Loucy (cell line): ENCODE results near the gene SLC46A2.

Experiments used
- H2AFZ ChIP-seq: fragments of 200-600 bp; sonication (generic); 2 replicates; pipeline ENCODE4 v1.6.0; 2016; ENCODE audit warnings: antibody characterized with exemption, mild to moderate bottlenecking, low read length, moderate library complexity
- H3F3A ChIP-seq: fragments of 200-600 bp; 2 replicates; pipeline ENCODE4 v1.6.0; 2016; ENCODE audit warnings: antibody characterized with exemption, low read depth, mild to moderate bottlenecking
- H3K27me3 ChIP-seq: fragments of 200-600 bp; sonication (generic); 2 replicates; pipeline ENCODE4 v1.6.1; 2014; ENCODE audit warnings: low read length, mild to moderate bottlenecking; ENCODE audit not compliant: insufficient read depth, poor library complexity, severe bottlenecking
- H3K36me3 ChIP-seq: fragments of 200-600 bp; sonication (generic); 2 replicates; pipeline ENCODE4 v1.6.1; 2016; ENCODE audit warnings: low read length; ENCODE audit not compliant: insufficient read depth
- H3K4me1 ChIP-seq: fragments of 200-600 bp; sonication (generic); 2 replicates; pipeline ENCODE4 v1.5.1; 2014; ENCODE audit warnings: low read length, mild to moderate bottlenecking; ENCODE audit not compliant: insufficient read depth, poor library complexity, severe bottlenecking
- H3K4me2 ChIP-seq: fragments of 200-600 bp; sonication (generic); 2 replicates; pipeline ENCODE4 v1.6.0; 2014; ENCODE audit warnings: antibody characterized with exemption, low read length, low read depth, mild to moderate bottlenecking; ENCODE audit not compliant: poor library complexity, severe bottlenecking
- H3K4me3 ChIP-seq: fragments of 200-600 bp; sonication (generic); 2 replicates; pipeline ENCODE4 v1.5.1; 2014; ENCODE audit warnings: low read length, mild to moderate bottlenecking, mixed read lengths; ENCODE audit not compliant: poor library complexity, severe bottlenecking
- H3K79me2 ChIP-seq: fragments of 200-600 bp; sonication (generic); 2 replicates; pipeline ENCODE4 v1.6.1; 2014; ENCODE audit warnings: low read length; ENCODE audit not compliant: insufficient read depth
- H3K9ac ChIP-seq: fragments of 200-600 bp; sonication (generic); 2 replicates; pipeline ENCODE4 v1.6.0; 2014; ENCODE audit warnings: mild to moderate bottlenecking, low read depth, low read length, moderate library complexity; ENCODE audit not compliant: poor library complexity, severe bottlenecking
- H3K9me2 ChIP-seq: fragments of 200-600 bp; sonication (generic); replicated peaks from 2 replicates; pipeline ENCODE4 v1.6.1; 2016; ENCODE audit warnings: low read depth, low read length, mixed read lengths
- H3K9me3 ChIP-seq: fragments of 200-600 bp; sonication (generic); 2 replicates; pipeline ENCODE4 v1.6.1; 2014; ENCODE audit warnings: mild to moderate bottlenecking, antibody characterized with exemption, low read length, low read depth; ENCODE audit not compliant: insufficient read depth
- H4K20me1 ChIP-seq: fragments of 200-600 bp; sonication (generic); 2 replicates; pipeline ENCODE4 v1.6.0; 2014; ENCODE audit warnings: antibody characterized with exemption, low read length, mild to moderate bottlenecking; ENCODE audit not compliant: insufficient read depth, poor library complexity, severe bottlenecking
- EZH2phosphoT487 ChIP-seq: fragments of 200-600 bp; IDR thresholded peaks from 2 replicates; pipeline ENCODE4 v1.6.1; 2018; ENCODE audit warnings: antibody characterized with exemption, mild to moderate bottlenecking, moderate library complexity, borderline replicate concordance
- TF ChIP-seq, protein P1 (sequence below): fragments of 200-600 bp; sonication (generic); conservative IDR thresholded peaks from 2 replicates; pipeline ENCODE4 v1.5.1; 2014; ENCODE audit warnings: mild to moderate bottlenecking, antibody characterized with exemption, low read length

SLC46A2 gene

DNA sequence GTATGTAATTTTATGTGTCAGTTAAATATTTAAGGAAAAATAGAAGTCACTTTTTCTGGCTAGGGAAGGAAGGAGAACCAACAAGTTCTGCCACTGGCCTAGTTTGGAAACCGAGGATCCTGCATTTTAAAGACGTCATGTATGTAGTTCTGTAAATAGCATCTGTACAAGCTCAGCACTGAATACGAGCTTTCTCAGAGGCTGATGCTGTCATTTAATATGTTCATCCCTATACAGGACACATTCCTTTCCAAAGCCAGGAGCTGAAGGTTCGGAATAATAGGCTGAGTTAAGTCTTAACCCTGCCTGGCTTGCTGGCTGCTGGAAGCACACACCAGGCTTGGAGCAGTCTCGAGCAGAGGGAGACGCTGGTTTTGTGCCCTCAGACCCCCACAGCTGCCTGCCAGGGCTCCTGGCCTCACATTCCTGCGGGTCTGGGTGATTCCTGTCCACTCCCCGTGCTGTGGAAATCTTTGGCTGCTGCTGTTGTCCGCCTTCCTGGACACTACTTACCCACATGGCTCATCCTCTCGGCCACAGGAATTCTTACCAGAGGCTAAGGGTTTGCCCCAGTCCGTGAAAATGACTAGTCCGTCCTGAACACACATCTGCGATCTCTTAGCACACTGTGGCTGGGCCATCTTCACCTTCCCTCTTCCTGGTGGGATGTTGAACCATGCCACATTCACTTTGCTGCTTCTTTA lies 36.6 kb downstream of the SLC46A2 start:
- Histone ChIP-seq H3K36me3 (no peaks in the 10 kb centered on the region), H3K4me3 (no peak overlapping the region), H3K9me2 (no peaks in the 10 kb centered on the region), H3K79me2 (no peaks in the 10 kb centered on the region), H2AFZ (no peak overlapping the region), H4K20me1 (no peaks in the 10 kb centered on the region), H3K9ac (no peak overlapping the region), H3K4me2 (no peak overlapping the region), H3K9me3 (no peaks in the 10 kb centered on the region), H3K4me1 (no peaks in the 10 kb centered on the region), H3F3A (no peaks in the 10 kb centered on the region), H3K27me3 (no peaks in the 10 kb centered on the region)
- TF ChIP-seq EZH2phosphoT487 = no peak
- TF ChIP-seq, protein P1, sequence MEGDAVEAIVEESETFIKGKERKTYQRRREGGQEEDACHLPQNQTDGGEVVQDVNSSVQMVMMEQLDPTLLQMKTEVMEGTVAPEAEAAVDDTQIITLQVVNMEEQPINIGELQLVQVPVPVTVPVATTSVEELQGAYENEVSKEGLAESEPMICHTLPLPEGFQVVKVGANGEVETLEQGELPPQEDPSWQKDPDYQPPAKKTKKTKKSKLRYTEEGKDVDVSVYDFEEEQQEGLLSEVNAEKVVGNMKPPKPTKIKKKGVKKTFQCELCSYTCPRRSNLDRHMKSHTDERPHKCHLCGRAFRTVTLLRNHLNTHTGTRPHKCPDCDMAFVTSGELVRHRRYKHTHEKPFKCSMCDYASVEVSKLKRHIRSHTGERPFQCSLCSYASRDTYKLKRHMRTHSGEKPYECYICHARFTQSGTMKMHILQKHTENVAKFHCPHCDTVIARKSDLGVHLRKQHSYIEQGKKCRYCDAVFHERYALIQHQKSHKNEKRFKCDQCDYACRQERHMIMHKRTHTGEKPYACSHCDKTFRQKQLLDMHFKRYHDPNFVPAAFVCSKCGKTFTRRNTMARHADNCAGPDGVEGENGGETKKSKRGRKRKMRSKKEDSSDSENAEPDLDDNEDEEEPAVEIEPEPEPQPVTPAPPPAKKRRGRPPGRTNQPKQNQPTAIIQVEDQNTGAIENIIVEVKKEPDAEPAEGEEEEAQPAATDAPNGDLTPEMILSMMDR = no peak

DNA sequence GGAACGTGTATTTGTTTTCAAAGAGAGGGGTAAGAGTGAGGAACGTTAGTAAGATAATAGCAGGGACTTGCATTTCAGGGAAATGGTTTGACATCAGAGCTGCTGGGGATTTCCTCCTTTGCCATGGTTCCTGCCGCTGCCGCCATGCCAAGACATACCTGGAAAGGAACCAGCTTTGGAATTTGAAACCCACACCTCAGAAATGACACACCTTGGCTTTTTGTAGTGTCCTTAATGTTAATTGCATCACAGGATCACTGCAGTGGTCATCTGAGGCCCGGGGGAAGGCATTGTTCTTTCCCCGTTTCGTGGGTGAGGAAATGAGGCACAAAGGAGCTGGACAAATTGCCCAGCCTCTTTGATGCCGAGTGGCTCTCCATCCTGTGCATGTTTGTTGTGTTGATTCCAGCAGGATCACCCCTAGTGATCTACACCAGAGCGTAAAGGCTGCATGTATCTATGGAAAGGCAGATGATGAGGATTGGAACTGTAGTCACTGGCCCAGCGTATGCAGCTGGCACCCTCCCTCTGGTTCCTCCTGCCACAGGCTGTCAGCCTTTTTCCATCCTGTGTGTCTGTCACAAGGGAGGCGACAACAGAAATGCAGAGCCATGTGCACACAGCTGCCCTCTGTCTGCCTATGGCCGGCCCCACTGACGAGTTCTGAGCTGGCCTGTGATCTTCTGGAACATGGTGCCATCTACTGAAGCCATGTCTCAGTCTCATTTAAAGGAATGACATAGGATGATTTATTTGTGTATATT lies 37.8 kb downstream of the SLC46A2 start:
- TF ChIP-seq, protein P1 = no peak
- TF ChIP-seq EZH2phosphoT487 = no peak
- Histone ChIP-seq H4K20me1 (no peaks in the 10 kb centered on the region), H3K4me1 (no peaks in the 10 kb centered on the region), H2AFZ (no peak overlapping the region), H3K4me2 (no peak overlapping the region), H3K27me3 (no peaks in the 10 kb centered on the region), H3K9me2 (no peaks in the 10 kb centered on the region), H3K4me3 (no peak overlapping the region), H3F3A (no peaks in the 10 kb centered on the region), H3K36me3 (no peaks in the 10 kb centered on the region), H3K79me2 (no peaks in the 10 kb centered on the region), H3K9me3 (no peaks in the 10 kb centered on the region), H3K9ac (no peak overlapping the region)

DNA sequence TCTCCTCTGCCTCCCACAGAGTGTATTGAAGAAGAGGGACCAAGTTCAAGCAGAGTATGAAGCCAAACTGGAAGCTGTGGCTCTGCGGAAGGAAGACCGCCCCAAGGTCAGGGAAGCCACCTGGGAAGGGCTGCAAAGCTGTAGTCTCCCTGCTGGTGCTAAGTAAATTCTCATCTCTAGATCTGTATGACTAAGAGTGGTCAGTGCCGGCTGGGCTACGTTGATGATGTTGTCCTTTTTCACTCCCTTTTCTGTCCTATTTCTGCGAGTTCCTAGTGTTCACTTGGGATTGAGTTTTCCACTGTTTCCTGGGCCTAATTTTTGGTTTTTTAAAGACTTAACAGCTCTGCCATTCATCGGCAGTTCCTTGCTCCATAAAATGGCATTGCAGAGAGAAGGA lies 39.8 kb downstream of the SLC46A2 start:
- TF ChIP-seq, protein P1 = no peak
- no peak for TF ChIP-seq EZH2phosphoT487
- no peaks in the 10 kb centered on the region for H3K4me1 ChIP-seq
- H3K9me2 ChIP-seq = no peaks in the 10 kb centered on the region
- H3K4me3 ChIP-seq = no peak overlapping the region
- no peak overlapping the region for H3K9ac ChIP-seq
- H3F3A ChIP-seq = no peaks in the 10 kb centered on the region
- H4K20me1 ChIP-seq = no peaks in the 10 kb centered on the region
- no peak overlapping the region for H3K4me2 ChIP-seq
- no peaks in the 10 kb centered on the region for H3K36me3 ChIP-seq
- H2AFZ ChIP-seq = no peak overlapping the region
- no peaks in the 10 kb centered on the region for H3K79me2 ChIP-seq
- H3K9me3 ChIP-seq = no peaks in the 10 kb centered on the region
- no peaks in the 10 kb centered on the region for H3K27me3 ChIP-seq
